ENCODE measurements around the gene UBE2L3.

GRCh38 chr22:21634081-21634480 lies 66.6 kb downstream of the UBE2L3 start:
- TF ChIP-seq CTCF (IDR thresholded peaks at IDR 0.05; ENCODE audit: borderline replicate concordance, extremely low read depth, low read length, poor library complexity, severe bottlenecking) (no peak), EZH2 (IDR thresholded peaks at IDR 0.05; ENCODE audit: borderline replicate concordance, low read depth, low read length, severe bottlenecking) (no peak)
